ENCODE measurements around the gene UHMK1.

Gene UHMK1

DNA sequence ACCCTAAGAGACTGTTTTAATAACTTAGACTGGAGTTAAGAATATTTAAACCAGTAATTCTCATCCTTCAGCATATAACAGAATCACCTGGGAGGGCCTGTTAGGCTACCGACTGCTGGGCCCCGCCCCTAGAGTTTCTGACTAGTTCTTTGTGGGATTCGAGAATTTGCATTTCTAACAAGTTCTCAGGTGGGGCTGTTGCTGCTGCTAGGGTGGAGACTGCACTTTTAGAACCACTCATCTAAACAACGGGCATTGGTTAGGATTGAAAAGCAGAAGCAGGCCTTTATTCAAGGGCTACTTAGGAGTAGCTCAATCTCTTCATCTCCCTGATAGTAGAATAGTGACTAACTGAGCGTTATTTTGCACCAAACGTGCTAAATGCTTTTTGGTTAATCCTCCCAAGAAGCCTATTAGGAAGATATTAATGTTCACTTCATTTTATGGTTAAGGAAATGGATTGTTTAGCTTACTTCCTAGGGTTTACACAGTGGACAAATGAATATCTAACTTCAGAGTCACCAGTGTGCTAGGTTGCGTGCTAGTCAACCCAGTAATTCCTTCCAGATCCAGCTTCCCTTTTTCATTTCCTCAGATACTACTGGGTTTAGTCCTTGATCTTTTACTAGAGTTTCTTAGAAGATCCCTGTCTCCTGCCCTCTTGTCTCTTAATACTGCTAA lies 32.8 kb downstream of the UHMK1 start:
- DNase-seq (ENCODE audit: low spot score), result no peak

- DNase-seq (ENCODE audit: low spot score), result no peak
These were observed 33.3 kb downstream of the UHMK1 start for GRCh38 chr1:162530988-162531319.

DNA sequence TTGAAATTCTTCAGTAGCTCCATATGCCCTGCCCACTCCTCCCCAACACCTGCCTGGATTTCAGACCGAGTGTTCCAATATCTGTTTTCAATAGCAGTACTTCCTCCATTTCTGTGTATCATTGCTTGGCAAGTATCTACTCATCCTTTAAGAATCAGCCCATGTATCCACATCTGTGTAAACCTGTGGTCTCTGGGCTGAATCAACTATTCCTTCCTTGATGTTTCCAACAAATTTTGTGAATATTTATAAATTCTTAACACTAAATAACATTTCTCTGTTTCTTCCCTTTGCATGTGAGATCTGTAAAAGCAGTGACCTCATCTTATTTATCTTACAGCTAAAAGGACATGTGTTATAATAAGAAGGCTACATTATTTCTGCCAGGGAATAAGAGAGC lies 37.9 kb downstream of the UHMK1 start:
- DNase-seq (ENCODE audit: low spot score), result peak; percentile 18

DNA sequence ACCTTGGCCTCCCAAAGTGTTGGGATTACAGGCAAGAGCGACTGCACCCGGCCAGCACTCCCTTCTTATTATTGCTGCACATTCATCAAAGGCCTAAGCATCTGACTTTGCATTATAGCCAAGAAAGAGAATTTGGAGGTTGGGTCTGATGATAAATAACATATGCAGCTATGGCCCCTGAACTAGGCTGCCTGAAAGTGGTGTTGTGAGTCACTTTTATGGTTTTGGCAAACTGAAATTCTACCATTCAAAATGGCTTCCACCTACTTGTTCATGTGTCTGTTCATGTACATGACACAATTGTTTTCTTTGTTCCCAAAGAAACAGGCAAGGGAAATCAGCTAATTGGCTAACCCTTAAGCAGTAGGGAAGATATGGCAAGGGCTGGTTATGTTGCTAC lies 38.9 kb downstream of the UHMK1 start:
- peak; percentile 33 for DNase-seq (ENCODE audit: low spot score)

DNA sequence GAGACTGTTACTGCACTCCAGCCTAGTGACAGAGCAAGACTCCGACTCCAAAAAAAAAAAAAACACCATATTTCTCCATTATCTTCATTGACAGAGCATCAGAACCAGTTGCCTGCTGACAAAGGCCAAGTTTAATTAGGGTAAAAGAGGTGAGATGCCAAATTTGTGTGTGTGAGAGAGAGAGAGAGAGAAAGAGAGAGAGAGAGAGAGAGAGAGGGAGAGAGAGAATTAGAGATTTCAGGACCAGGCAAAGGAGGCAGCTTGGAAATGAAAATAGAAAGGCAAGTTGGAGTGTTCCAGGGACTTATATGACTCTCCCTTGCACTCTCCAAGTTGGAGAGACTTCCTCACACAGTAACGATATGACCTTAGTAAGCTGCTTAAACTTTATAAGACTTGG lies 39.6 kb downstream of the UHMK1 start:
- no peak for DNase-seq (ENCODE audit: low spot score)

DNA sequence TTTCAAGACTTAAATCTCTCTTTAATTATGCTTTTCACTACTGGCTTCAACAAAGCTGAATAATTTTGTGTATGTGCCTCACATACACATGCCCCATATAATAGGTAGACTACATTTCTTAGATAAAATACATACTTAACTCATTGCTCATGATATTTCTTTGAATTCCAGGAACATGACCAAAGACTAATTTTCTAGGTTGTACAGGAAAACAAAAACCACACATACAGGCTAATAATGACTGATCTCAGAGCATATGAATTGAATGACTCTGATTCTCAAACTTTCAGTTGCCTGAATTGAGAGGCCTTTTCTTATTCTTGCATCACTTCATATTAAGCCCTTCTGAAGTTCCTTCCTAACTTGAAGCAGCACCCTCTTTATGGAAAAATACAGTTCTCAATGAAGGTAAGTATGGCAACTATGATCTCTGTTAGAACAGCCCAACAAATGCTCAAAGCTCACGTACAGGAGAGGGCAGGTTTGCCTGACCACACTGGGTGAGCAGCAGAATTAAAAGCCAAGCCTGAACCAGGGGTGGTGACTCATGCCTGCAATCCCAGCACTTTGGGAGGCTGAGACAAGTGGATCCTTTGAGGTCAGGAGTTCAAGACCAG lies 41.3 kb downstream of the UHMK1 start:
- DNase-seq (ENCODE audit: low spot score), result peak; percentile 60

- peak; percentile 79 for DNase-seq (ENCODE audit: low spot score)
These were observed 44.1 kb downstream of the UHMK1 start for GRCh38 chr1:162541619-162542141.

GRCh38 chr1:162543228-162543627 lies 45.6 kb downstream of the UHMK1 start:
- DNase-seq (ENCODE audit: low spot score), result no peak

DNA sequence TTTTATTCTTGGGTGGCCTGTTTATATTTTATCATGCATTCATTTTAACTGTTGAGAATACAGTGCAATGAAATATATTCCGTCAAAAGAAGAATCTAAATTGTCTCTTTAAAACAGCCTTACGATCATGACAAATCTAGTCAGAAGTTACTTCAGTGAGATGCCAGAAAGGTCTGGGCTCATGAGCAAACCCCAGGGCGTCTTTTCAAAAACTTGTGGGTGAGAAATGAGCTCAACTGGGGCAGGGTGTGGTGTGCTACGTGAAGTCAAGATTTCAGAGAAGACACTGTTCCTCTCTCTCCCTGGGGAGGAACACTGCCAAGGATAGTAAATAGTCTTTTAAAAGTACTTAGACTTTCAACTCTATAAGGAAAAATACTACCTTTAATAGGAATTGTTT lies 50.6 kb downstream of the UHMK1 start:
- DNase-seq (ENCODE audit: low spot score), result peak; percentile 84

DNA sequence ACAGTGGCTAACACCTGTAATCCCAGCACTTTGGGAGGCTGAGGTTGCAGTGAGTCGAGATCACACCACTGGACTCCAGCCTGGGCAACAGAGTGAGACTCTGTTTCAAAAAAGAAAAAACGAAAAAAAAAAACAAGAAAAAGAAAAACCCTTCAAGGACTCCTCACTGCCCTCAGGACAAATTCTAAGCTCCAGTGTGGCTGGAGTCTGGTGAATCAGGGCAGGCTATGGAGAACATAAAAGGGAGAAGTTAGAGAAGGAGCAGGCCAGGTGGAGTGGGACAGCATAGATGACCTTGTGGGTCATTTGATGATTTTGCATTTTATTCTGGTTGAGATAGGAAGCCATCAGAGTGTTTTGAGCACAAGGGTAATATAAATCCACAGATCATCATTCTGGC lies 51.4 kb downstream of the UHMK1 start:
- DNase-seq (ENCODE audit: low spot score), result no peak

- DNase-seq (ENCODE audit: low spot score), result no peak
These were observed 53.3 kb downstream of the UHMK1 start for GRCh38 chr1:162550925-162551324.

- DNase-seq (ENCODE audit: low spot score), result peak; percentile 52
These were observed 54.5 kb downstream of the UHMK1 start for GRCh38 chr1:162551969-162552683.

- DNase-seq (ENCODE audit: low spot score), result no peak
These were observed 55.1 kb downstream of the UHMK1 start for GRCh38 chr1:162552684-162553252.

- DNase-seq (ENCODE audit: low spot score), result peak; percentile 34
These were observed 56.6 kb downstream of the UHMK1 start for GRCh38 chr1:162554258-162554657.

DNA sequence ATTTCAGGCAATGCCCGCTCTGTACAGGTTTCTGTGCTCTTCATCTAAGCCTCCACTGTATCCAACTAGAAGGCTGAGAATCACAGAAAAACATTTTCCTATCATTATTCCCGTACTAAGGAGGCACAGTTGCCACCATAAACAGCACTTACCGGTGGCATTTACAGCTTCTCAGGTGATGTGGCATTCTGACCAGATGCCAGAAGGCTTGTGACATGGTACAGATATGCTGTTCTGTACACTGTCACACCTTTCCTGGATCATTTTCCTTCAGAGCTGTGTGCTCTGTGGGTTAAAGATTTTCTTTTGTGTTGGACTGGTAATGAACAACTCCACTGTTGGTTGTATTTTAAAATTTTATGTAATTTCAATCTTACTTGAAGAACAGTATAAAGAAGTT lies 59.9 kb downstream of the UHMK1 start:
- no peak for DNase-seq (ENCODE audit: low spot score)

DNA sequence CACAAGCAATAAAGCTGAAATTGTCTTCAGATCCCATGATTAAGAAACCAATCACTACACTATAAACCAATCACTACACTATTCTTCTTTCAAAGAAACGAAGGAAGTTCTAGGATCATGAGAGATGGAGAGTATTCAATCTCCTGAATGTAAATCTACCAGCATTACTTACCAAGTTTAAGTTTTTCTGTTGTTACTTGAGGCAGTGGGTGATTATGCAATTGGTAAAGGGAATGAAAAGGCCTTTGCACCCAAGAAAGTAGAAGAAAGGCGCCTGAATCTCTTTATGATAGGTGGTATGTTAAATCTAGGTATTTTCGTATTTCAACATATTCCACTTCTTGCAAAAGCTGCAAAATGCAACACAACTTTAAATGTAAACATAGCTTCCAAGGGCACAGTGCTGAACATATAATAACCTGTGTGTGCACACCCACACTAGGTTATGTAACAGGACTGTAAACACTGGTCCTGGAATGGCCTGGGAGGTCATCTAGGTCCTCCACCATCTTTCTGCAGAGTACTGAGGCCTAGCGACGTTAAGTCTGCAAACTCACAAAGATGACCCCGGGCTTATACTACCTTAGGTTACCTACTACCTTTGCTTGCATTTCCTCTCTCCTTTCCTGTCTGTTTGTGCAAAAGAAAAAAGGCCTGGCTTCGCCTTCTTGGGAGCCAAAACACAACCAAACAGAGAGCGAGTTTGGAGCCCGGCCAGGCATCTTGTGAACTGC lies 62.9 kb downstream of the UHMK1 start:
- DNase-seq (ENCODE audit: low spot score), result no peak

DNA sequence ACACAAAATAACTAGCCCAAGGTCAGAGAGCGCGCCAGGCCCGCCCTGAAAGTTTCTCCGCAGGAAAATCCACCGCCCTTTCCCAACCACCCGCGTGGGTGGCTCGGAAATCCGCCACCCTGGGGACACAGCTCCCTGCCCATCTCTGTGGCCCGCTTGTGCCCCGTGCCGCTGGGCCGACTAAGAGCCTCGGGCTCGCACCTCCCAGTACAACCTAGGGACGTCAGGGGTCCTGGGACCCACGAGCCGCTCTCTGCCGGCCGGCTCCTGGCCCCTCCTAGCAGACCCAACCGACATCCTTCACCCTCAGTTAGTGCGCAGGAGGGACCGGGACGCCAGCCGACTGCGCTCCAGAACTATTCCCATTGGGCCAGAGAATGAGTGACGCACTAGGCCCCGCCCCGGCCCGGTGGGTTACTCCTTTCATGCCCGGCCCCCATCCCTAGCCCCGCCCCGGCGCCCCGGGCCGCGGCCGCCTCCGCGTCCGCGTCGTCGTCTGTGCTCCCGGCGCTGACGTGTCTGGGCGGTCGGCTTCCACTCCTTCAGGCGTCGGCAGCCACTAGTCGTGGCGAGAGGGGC lies 63.5 kb downstream of the UHMK1 start:
- peak; percentile 97 for DNase-seq (ENCODE audit: low spot score)

DNA sequence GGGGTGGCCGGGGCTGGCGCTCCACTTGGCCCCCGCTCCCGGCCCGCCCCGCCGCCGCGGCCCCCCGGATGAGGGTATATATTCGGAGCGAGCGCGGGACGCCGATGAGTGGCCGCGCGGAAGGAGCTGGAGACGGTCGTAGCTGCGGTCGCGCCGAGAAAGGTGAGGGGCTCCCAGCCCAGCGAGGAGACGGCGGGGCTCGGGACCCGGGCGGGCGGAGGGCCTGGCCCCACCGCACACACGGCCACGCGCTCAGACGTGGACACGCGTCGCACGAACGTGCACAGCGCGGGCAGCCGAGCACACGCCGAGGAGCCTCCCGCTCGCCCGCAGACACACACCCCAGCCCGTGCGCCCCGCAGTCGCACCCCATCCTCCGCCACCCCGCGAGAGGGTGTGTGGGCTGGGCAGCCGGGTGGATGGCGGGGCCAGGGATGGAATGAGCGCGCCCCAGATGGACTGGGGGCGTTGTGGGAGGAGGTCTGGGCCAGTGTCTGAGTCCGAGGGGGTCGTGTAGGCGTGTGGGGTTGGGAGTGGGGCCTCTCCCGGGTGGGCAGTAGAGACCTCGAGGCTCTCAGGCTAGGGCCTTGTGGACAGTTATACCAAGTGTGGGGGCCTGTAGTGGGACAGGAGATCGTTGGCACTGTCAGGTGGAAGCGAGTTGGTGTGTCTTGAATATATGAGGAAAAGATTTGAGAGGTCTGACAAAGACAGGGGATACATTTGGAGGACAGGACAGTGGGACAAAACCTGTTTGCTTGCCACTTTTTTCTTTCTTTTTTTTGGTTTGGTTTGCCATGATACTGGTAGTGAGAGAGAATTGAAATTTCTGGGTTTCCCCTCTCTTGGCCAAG lies 64.2 kb downstream of the UHMK1 start, which contains the start of gene UAP1:
TSS of gene UAP1 (plus strand) at position 107 of the 854 bp plus-strand sequence. CDS start 4,347 bp downstream, outside the sequence.
- no peak for DNase-seq (ENCODE audit: low spot score)

GRCh38 chr1:162562470-162562828 lies 64.8 kb downstream of the UHMK1 start:
- peak; percentile 47 for DNase-seq (ENCODE audit: low spot score)

DNA sequence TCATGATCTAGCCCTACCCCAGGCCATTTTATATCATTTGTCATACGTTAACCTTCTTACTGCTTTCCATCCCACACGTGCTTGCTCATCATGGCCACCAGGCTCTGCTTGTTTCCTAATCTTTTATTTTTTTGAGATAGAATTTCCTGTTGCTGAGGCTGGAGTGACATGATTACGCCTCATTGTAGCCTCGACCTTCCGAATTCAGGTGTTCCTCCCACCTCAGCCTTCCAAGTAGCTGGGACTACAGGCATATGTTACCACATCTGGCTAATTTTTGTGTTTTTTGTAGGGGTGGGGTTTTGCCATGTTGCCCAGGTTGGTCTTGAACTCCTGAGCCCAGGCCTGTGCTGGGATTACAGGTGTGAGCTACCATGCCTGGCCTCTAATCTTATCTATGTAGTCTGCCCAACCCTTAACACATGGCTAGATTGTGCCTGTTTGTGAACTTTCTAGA lies 67.2 kb downstream of the UHMK1 start:
- DNase-seq (ENCODE audit: low spot score), result no peak

GRCh38 chr1:162565460-162565859 lies 67.8 kb downstream of the UHMK1 start:
- DNase-seq (ENCODE audit: low spot score), result no peak

Measured in AG20443 (cell line).